Stomach (tissue), 4 donors: Measurements from ENCODE around the gene TNFAIP6.

ENCODE experiments used
- POLR2A ChIP-seq, 4 donors: fragments of 450-650 bp; IDR thresholded peaks; one replicate each; pipeline ENCODE4 v1.6.1; 2016; ENCODE audit warnings: antibody characterized with exemption in 4 of 4, control low read depth in 2 of 4, mild to moderate bottlenecking in 1 of 4, moderate library complexity in 1 of 4
- POLR2AphosphoS5 ChIP-seq, 3 donors: sonication (generic); formaldehyde crosslinking; IDR thresholded peaks; one replicate each; pipeline ENCODE4 v1.6.1; 2016; ENCODE audit warnings: antibody characterized with exemption in 3 of 3
- TF ChIP-seq, protein P1 (sequence below), 7 experiments: fragments of 450-650 bp in 4 of 7; fragments of 200-600 bp in 3 of 7; sonication (generic) in 3 of 7; IDR thresholded peaks; one replicate each; pipeline ENCODE4 v1.5.1; 2016 to 2019; ENCODE audit warnings: antibody characterized with exemption in 7 of 7, control low read depth in 2 of 7, mild to moderate bottlenecking in 1 of 7

- TF ChIP-seq, protein P1, sequence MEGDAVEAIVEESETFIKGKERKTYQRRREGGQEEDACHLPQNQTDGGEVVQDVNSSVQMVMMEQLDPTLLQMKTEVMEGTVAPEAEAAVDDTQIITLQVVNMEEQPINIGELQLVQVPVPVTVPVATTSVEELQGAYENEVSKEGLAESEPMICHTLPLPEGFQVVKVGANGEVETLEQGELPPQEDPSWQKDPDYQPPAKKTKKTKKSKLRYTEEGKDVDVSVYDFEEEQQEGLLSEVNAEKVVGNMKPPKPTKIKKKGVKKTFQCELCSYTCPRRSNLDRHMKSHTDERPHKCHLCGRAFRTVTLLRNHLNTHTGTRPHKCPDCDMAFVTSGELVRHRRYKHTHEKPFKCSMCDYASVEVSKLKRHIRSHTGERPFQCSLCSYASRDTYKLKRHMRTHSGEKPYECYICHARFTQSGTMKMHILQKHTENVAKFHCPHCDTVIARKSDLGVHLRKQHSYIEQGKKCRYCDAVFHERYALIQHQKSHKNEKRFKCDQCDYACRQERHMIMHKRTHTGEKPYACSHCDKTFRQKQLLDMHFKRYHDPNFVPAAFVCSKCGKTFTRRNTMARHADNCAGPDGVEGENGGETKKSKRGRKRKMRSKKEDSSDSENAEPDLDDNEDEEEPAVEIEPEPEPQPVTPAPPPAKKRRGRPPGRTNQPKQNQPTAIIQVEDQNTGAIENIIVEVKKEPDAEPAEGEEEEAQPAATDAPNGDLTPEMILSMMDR (IDR thresholded peaks at IDR 0.05): no peak
- TF ChIP-seq POLR2A (IDR thresholded peaks at IDR 0.05) (no peak), POLR2AphosphoS5 (IDR thresholded peaks at IDR 0.05) (no peak)
Measured at GRCh38 chr2:151374436-151374835, 17.0 kb downstream of the TNFAIP6 start.
